ENCODE data around the gene ELL2.

GRCh38 chr5:95919658-95920057 lies 42.0 kb downstream of the ELL2 start:
- TF ChIP-seq POLR2A (IDR thresholded peaks at IDR 0.05), result no peak
- TF ChIP-seq CTCF (IDR thresholded peaks at IDR 0.05), result no peak
- TF ChIP-seq EP300 (IDR thresholded peaks at IDR 0.05), result no peak

Measured in suprapubic skin (tissue), 3 donors.